ENCODE data around the gene KDM5C.

Gene KDM5C

DNA sequence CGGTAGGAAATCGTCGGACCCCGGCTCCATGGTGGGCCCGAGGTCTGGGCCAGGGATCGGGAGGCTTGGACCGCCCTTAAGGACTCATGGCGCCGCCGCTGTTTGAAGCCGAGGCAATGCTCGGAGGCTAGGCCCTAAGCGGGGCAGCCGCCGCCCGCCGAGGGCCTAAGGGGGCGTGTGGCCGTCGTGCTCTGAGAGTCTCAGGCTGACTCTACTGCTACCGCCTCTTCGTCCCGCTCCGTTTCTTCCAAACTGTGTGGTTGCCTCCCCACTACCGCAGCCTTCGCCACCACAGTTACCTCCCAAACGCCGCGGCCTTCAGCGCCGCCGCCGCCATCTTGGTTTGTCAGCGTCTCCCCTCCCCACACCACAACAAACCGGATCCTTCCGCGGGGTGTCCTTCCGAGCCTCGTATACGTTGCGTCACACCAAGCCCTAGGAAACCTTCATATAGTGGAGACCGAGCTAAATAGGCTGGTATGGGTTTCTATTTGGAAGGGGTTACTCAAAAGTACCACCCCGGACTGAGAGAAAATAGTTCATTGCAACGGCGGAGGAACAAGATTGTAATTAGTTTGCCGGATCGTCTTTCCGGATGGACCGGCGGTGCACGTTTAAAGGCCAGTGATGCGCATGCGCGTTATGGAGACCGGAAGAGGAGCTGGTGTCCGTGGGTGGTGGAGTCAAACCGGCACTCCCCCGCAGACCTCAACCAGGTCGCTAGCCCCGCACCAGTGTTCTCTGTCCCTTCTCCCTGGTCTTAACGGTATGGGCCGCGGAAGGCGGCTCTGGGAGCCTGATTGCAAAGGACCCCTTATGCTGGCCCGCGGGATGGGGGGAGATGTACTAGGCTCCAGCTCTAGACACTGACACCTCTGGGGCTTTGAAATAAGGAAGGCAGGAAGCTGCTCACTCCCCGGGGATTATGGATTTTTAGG, at the start of gene KDM5C:
Gene KDM5C, minus strand, starts transcription at position 348 of the 938 bp plus-strand sequence. Its CDS starts 318 bp downstream, at position 30.
- Histone ChIP-seq H3K4me2 (ENCODE audit: low read length) (peak within 1 kb of the TSS; percentile 90), H3K9me3 (ENCODE audit: control insufficient read depth, insufficient read depth, low read length) (no peaks in the 10 kb centered on the region), H3K27me3 (ENCODE audit: control insufficient read depth, low read length) (no peaks in the 10 kb centered on the region), H3K36me3 (ENCODE audit: control insufficient read depth, low read length) (peaks cover 44% of the 10 kb centered on the region), H3K4me1 (ENCODE audit: control insufficient read depth, low read length) (peaks cover 26% of the 10 kb centered on the region), H3K79me2 (ENCODE audit: control insufficient read depth, low read length) (peaks cover 48% of the 10 kb centered on the region), H3F3A (ENCODE audit: control insufficient read depth, insufficient read depth) (no peaks in the 10 kb centered on the region), H3K27ac (ENCODE audit: low read depth, low read length) (peak within 1 kb of the TSS; percentile 75), H4K20me1 (ENCODE audit: control insufficient read depth, insufficient read depth, low read depth, low read length) (peaks cover 8% of the 10 kb centered on the region; the same call in 1 of the 2 replicates), H3K9me2 (replicated peaks; ENCODE audit: control insufficient read depth, low read length) (no peaks in the 10 kb centered on the region), H3K4me3 (ENCODE audit: low read length) (peak within 1 kb of the TSS; percentile 93)
- TF ChIP-seq EZH2phosphoT487 (IDR thresholded peaks at IDR 0.05; ENCODE audit: borderline replicate concordance, low read length): no peak
- TF ChIP-seq, protein P1, sequence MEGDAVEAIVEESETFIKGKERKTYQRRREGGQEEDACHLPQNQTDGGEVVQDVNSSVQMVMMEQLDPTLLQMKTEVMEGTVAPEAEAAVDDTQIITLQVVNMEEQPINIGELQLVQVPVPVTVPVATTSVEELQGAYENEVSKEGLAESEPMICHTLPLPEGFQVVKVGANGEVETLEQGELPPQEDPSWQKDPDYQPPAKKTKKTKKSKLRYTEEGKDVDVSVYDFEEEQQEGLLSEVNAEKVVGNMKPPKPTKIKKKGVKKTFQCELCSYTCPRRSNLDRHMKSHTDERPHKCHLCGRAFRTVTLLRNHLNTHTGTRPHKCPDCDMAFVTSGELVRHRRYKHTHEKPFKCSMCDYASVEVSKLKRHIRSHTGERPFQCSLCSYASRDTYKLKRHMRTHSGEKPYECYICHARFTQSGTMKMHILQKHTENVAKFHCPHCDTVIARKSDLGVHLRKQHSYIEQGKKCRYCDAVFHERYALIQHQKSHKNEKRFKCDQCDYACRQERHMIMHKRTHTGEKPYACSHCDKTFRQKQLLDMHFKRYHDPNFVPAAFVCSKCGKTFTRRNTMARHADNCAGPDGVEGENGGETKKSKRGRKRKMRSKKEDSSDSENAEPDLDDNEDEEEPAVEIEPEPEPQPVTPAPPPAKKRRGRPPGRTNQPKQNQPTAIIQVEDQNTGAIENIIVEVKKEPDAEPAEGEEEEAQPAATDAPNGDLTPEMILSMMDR (IDR thresholded peaks at IDR 0.05; ENCODE audit: low read depth, low read length, poor library complexity, severe bottlenecking): no peak

DNA sequence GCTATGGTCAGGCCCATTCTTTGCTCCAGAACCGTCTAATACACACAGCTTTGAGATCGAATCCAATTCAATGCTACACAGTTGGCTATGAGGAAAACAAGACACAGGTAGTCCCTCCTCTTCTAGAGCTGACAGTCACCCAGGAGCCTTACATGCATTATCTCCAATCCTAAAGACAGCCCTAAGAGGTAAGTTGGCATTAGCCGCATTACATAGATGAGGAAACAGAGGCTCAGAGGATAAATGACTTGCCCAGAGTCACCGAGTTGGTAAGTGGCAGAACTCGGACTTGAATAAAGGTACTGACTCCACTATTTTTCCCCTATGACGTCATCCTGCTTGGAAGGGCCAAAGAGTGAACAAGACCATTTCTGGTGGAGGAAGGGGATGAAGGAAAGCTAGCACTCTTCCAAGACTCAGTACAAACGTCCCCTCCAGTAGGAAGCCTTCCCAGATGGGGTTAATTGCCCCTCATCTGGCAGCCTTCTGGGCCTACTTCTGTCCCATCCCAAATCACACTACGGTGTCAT, 47.9 kb upstream of the KDM5C start:
- no peaks in the 10 kb centered on the region for H3K9me3 ChIP-seq (ENCODE audit: control insufficient read depth, insufficient read depth, low read length)
- no peaks in the 10 kb centered on the region for H4K20me1 ChIP-seq (ENCODE audit: control insufficient read depth, insufficient read depth, low read depth, low read length)
- H3K27ac ChIP-seq (ENCODE audit: low read depth, low read length): no peak overlapping the region
- H3K36me3 ChIP-seq (ENCODE audit: control insufficient read depth, low read length): no peaks in the 10 kb centered on the region
- H3K79me2 ChIP-seq (ENCODE audit: control insufficient read depth, low read length): no peaks in the 10 kb centered on the region
- H3K9me2 ChIP-seq (replicated peaks; ENCODE audit: control insufficient read depth, low read length): no peaks in the 10 kb centered on the region
- TF ChIP-seq, protein P1 (IDR thresholded peaks at IDR 0.05; ENCODE audit: low read depth, low read length, poor library complexity, severe bottlenecking): no peak
- no peak for TF ChIP-seq EZH2phosphoT487 (IDR thresholded peaks at IDR 0.05; ENCODE audit: borderline replicate concordance, low read length)
- no peaks in the 10 kb centered on the region for H3F3A ChIP-seq (ENCODE audit: control insufficient read depth, insufficient read depth)
- H3K4me2 ChIP-seq (ENCODE audit: low read length): no peak overlapping the region
- no peaks in the 10 kb centered on the region; the same call in 1 of the 2 replicates for H3K4me1 ChIP-seq (ENCODE audit: control insufficient read depth, low read length)
- no peak overlapping the region for H3K4me3 ChIP-seq (ENCODE audit: low read length)
- H3K27me3 ChIP-seq (ENCODE audit: control insufficient read depth, low read length): no peaks in the 10 kb centered on the region

GRCh38 chrX:53269536-53270107, 44.6 kb upstream of the KDM5C start:
- Histone ChIP-seq H3K4me1 (ENCODE audit: control insufficient read depth, low read length) (peaks cover 23% of the 10 kb centered on the region), H3K27me3 (ENCODE audit: control insufficient read depth, low read length) (no peaks in the 10 kb centered on the region), H3K4me3 (ENCODE audit: low read length) (no peak overlapping the region), H3K79me2 (ENCODE audit: control insufficient read depth, low read length) (no peaks in the 10 kb centered on the region), H3K9me2 (replicated peaks; ENCODE audit: control insufficient read depth, low read length) (no peaks in the 10 kb centered on the region), H3K9me3 (ENCODE audit: control insufficient read depth, insufficient read depth, low read length) (no peaks in the 10 kb centered on the region), H3K27ac (ENCODE audit: low read depth, low read length) (no peak overlapping the region), H3F3A (ENCODE audit: control insufficient read depth, insufficient read depth) (no peaks in the 10 kb centered on the region), H3K36me3 (ENCODE audit: control insufficient read depth, low read length) (no peaks in the 10 kb centered on the region), H4K20me1 (ENCODE audit: control insufficient read depth, insufficient read depth, low read depth, low read length) (no peaks in the 10 kb centered on the region), H3K4me2 (ENCODE audit: low read length) (no peak overlapping the region)
- TF ChIP-seq, protein P1 (IDR thresholded peaks at IDR 0.05; ENCODE audit: low read depth, low read length, poor library complexity, severe bottlenecking): no peak
- TF ChIP-seq EZH2phosphoT487 (IDR thresholded peaks at IDR 0.05; ENCODE audit: borderline replicate concordance, low read length): no peak

Measured in DOHH2 (cell line).